CD4-positive, alpha-beta T cell treated with Interleukin-17A for 1 hour (primary cell): Measurements from ENCODE around the gene PTBP2.

Source experiments
- DNase-seq: peaks from one replicate; pipeline ENCODE4 v3.0.0-alpha.2; 2020

The PTBP2 gene

GRCh38 chr1:96825231-96825630 lies 103.6 kb downstream of the PTBP2 start:
- no peak for DNase-seq

- no peak for DNase-seq
Measured at GRCh38 chr1:96825950-96826576, 104.5 kb downstream of the PTBP2 start.

GRCh38 chr1:96833376-96833775 lies 111.8 kb downstream of the PTBP2 start:
- DNase-seq: no peak

- no peak for DNase-seq
Measured at GRCh38 chr1:96834986-96835385, 113.4 kb downstream of the PTBP2 start.

- DNase-seq: no peak
Measured at GRCh38 chr1:96837057-96837780, 115.6 kb downstream of the PTBP2 start.

- no peak for DNase-seq
Measured at GRCh38 chr1:96837781-96838216, 116.2 kb downstream of the PTBP2 start.

- no peak for DNase-seq
Measured at GRCh38 chr1:96840396-96840795, 118.8 kb downstream of the PTBP2 start.

GRCh38 chr1:96842215-96842614 lies 120.6 kb downstream of the PTBP2 start:
- no peak for DNase-seq

GRCh38 chr1:96843196-96843595 lies 121.6 kb downstream of the PTBP2 start:
- DNase-seq: no peak

GRCh38 chr1:96843601-96844000 lies 122.0 kb downstream of the PTBP2 start:
- DNase-seq: no peak

- peak; percentile 14 for DNase-seq
Measured at GRCh38 chr1:96845464-96845863, 123.9 kb downstream of the PTBP2 start.

- DNase-seq: no peak
Measured at GRCh38 chr1:96861836-96862235, 140.3 kb downstream of the PTBP2 start.

- no peak for DNase-seq
Measured at GRCh38 chr1:96863449-96863848, 141.9 kb downstream of the PTBP2 start.
